ENCODE results near the gene ARHGAP42.

ARHGAP42 gene

DNA sequence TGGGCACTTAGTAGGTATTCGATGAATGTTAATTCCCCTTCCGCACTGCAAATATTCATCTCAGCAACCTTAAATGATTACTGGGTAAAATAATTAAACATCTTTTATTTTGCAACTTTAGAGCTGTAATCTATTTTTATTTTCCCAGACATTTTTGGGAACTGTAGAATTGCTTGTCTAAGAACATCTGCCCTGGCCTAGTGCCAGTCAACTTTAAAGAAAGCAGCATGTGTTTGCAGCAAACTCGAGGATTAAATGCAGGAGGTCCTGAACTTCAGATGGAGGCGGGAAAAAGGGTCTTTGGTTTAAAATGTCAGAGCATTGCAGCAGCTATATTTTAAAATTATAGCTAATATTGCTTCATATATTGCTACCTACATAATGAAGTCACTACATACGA is 252.5 kb downstream of the ARHGAP42 start:
- no peak overlapping the region for H3K4me3 Mint-ChIP-seq
- H3K27me3 Mint-ChIP-seq: no peaks in the 10 kb centered on the region
- H3K36me3 Mint-ChIP-seq (ENCODE audit: insufficient read depth): no peaks in the 10 kb centered on the region
- ATAC-seq (replicated peaks) (no peak), DNase-seq (no peak)
- no peak overlapping the region for H3K27ac Mint-ChIP-seq
- peaks cover 9 to 14% of the 10 kb centered on the region in 2 donors for H3K9me3 Mint-ChIP-seq
- H3K4me1 Mint-ChIP-seq (ENCODE audit: low read depth in 2 of 2): no peaks in the 10 kb centered on the region

- H3K9me3 Mint-ChIP-seq: peaks cover 9 to 14% of the 10 kb centered on the region in 2 donors
- DNase-seq (no peak), ATAC-seq (replicated peaks) (no peak)
- H3K36me3 Mint-ChIP-seq (ENCODE audit: insufficient read depth): no peaks in the 10 kb centered on the region
- no peaks in the 10 kb centered on the region for H3K27me3 Mint-ChIP-seq
- H3K4me3 Mint-ChIP-seq: no peak overlapping the region
- no peak overlapping the region for H3K27ac Mint-ChIP-seq
- no peaks in the 10 kb centered on the region for H3K4me1 Mint-ChIP-seq (ENCODE audit: low read depth in 2 of 2)
Observed at GRCh38 chr11:100940111-100940510, 253.0 kb downstream of the ARHGAP42 start.

- no peak overlapping the region for H3K27ac Mint-ChIP-seq
- H3K4me1 Mint-ChIP-seq (ENCODE audit: low read depth in 2 of 2): no peaks in the 10 kb centered on the region
- no peak overlapping the region for H3K4me3 Mint-ChIP-seq
- ATAC-seq (replicated peaks) (no peak), DNase-seq (no peak)
- H3K27me3 Mint-ChIP-seq: no peaks in the 10 kb centered on the region
- peaks cover 10 to 14% of the 10 kb centered on the region in 2 donors for H3K9me3 Mint-ChIP-seq
- no peaks in the 10 kb centered on the region for H3K36me3 Mint-ChIP-seq (ENCODE audit: insufficient read depth)
Observed at GRCh38 chr11:100941033-100941432, 253.9 kb downstream of the ARHGAP42 start.

GRCh38 chr11:100942016-100942415 is 254.9 kb downstream of the ARHGAP42 start:
- no peak for ATAC-seq (replicated peaks)
- Mint-ChIP-seq H3K9me3 (peaks cover 10 to 14% of the 10 kb centered on the region in 2 donors), H3K4me1 (ENCODE audit: low read depth in 2 of 2) (no peaks in the 10 kb centered on the region), H3K4me3 (no peak overlapping the region), H3K27me3 (no peaks in the 10 kb centered on the region), H3K36me3 (ENCODE audit: insufficient read depth) (no peaks in the 10 kb centered on the region), H3K27ac (no peak overlapping the region)
- DNase-seq: no peak

- Mint-ChIP-seq H3K36me3 (ENCODE audit: insufficient read depth) (no peaks in the 10 kb centered on the region), H3K27me3 (no peaks in the 10 kb centered on the region), H3K4me3 (no peak overlapping the region), H3K4me1 (ENCODE audit: low read depth in 2 of 2) (no peaks in the 10 kb centered on the region), H3K27ac (no peak overlapping the region), H3K9me3 (peaks cover 0 to 6% of the 10 kb centered on the region in 2 donors)
- ATAC-seq (replicated peaks): no peak
- no peak for DNase-seq
Observed at GRCh38 chr11:100948936-100949335, 261.8 kb downstream of the ARHGAP42 start.

GRCh38 chr11:100949443-100949842 is 262.4 kb downstream of the ARHGAP42 start:
- Mint-ChIP-seq H3K27ac (no peak overlapping the region), H3K4me3 (no peak overlapping the region), H3K9me3 (peaks cover 0 to 6% of the 10 kb centered on the region in 2 donors), H3K4me1 (ENCODE audit: low read depth in 2 of 2) (no peaks in the 10 kb centered on the region), H3K36me3 (ENCODE audit: insufficient read depth) (no peaks in the 10 kb centered on the region), H3K27me3 (no peaks in the 10 kb centered on the region)
- no peak for DNase-seq
- ATAC-seq (replicated peaks): no peak

DNA sequence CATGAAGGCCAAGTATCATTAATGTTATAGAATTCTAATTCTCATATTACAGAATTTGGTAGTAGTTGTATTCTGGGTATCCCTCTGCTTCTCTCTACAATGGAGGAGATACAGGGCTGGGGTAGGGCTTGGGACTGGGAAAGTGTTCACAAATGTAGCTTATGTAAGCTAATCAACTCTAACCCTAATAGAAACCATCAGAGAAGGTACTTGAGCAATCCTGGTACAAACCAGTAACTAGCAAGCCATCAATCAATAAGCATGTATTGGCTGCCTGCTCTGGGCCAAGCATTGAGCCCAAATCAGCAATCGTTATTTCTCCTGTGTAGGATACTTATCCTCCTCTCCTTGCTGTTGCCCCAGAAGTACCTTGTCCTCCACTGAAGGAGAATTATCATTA is 268.2 kb downstream of the ARHGAP42 start:
- no peak overlapping the region for H3K27ac Mint-ChIP-seq
- no peaks in the 10 kb centered on the region for H3K27me3 Mint-ChIP-seq
- peaks cover 0 to 1% of the 10 kb centered on the region in 2 donors for H3K9me3 Mint-ChIP-seq
- H3K4me3 Mint-ChIP-seq: no peak overlapping the region
- ATAC-seq (replicated peaks): no peak
- no peaks in the 10 kb centered on the region for H3K4me1 Mint-ChIP-seq (ENCODE audit: low read depth in 2 of 2)
- no peak for DNase-seq
- no peaks in the 10 kb centered on the region for H3K36me3 Mint-ChIP-seq (ENCODE audit: insufficient read depth)

DNA sequence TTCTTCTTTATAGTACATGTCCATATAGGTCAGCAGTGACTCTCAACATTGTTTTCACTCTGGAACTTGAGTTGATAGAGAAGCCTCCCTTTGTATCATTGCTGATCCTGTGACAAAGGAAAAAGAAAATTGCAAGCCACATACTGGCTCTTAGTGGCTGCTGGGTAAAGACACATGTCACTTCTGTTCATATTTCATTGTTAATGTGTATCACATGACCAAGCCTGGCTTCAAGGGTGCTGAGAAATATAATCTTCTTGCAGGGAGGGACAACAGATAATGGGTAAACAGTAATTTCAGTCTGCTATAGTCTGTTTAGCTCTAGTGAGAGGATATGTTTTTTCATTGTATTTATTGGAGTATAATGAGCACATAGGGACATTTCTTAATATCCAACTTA is 269.3 kb downstream of the ARHGAP42 start:
- H3K4me3 Mint-ChIP-seq: no peak overlapping the region
- DNase-seq (no peak), ATAC-seq (replicated peaks) (no peak)
- no peak overlapping the region for H3K27ac Mint-ChIP-seq
- H3K36me3 Mint-ChIP-seq (ENCODE audit: insufficient read depth): no peaks in the 10 kb centered on the region
- H3K9me3 Mint-ChIP-seq: peaks cover 0 to 1% of the 10 kb centered on the region in 2 donors
- no peaks in the 10 kb centered on the region for H3K4me1 Mint-ChIP-seq (ENCODE audit: low read depth in 2 of 2)
- H3K27me3 Mint-ChIP-seq: no peaks in the 10 kb centered on the region

DNA sequence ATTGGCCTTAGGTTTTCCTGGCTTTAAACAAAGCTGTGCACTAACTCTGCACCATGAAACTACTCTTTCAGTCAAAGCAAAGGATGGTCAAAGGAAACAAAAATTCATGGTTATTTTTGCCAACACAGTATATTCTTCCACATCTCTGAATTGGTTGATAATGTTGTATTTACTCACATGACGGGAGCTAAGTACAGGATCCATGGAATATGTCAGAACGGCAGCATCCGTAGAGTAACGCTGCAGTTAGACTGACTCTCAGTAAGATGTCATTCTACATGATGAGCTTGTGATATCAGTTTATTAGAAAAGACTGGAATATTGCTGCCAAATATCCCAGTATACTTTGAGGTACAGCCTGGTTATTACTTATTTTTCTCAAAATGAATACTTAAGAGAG is 270.4 kb downstream of the ARHGAP42 start:
- Mint-ChIP-seq H3K4me3 (no peak overlapping the region), H3K27me3 (no peaks in the 10 kb centered on the region), H3K4me1 (ENCODE audit: low read depth in 2 of 2) (no peaks in the 10 kb centered on the region), H3K36me3 (ENCODE audit: insufficient read depth) (no peaks in the 10 kb centered on the region), H3K27ac (no peak overlapping the region), H3K9me3 (peaks cover 0 to 2% of the 10 kb centered on the region in 2 donors)
- ATAC-seq (replicated peaks) (no peak), DNase-seq (no peak)

DNA sequence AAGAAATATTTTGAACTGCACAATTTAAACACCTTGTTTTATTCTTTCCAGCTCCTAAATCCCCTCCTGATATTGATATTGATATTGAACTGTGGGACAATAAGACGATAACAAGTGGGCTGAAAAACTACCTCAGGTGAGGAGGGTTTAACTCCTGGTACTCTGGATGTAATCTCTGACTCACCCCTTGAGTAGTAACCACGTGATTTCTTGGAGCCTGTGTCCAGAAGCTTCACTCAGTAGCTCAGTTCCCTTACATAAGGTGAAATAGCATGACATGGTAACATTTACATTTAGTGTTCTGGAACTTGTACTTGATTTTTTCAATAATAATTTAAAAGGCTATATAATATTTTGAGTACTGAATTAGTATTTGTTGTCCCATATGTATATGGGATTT is 274.5 kb downstream of the ARHGAP42 start:
- no peak overlapping the region for H3K27ac Mint-ChIP-seq
- no peaks in the 10 kb centered on the region for H3K27me3 Mint-ChIP-seq
- DNase-seq: no peak
- H3K4me3 Mint-ChIP-seq: no peak overlapping the region
- H3K36me3 Mint-ChIP-seq (ENCODE audit: insufficient read depth): no peaks in the 10 kb centered on the region
- H3K9me3 Mint-ChIP-seq: peaks cover 0 to 8% of the 10 kb centered on the region in 2 donors
- H3K4me1 Mint-ChIP-seq (ENCODE audit: low read depth in 2 of 2): no peaks in the 10 kb centered on the region
- ATAC-seq (replicated peaks): no peak

DNA sequence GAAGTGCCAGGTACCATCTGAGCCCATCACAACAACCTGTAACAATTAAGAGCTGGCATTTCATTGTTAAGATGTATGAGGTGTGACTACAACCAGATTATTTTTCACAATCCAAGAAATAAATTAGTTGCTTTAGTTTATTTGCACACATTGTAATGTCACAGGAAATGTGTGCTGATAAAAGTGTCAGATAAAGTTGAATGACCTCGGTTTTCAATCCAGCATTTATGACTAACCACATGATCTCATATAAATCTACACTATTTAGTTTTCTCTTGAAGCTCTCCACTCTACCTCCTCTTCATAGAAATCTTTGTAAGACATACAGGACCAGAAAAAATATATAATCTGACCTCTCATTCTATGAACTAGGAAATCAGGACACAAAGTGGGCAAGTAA is 276.3 kb downstream of the ARHGAP42 start:
- Mint-ChIP-seq H3K27me3 (no peaks in the 10 kb centered on the region), H3K4me1 (ENCODE audit: low read depth in 2 of 2) (no peaks in the 10 kb centered on the region), H3K27ac (no peak overlapping the region), H3K4me3 (no peak overlapping the region), H3K36me3 (ENCODE audit: insufficient read depth) (no peaks in the 10 kb centered on the region), H3K9me3 (peaks cover 6 to 8% of the 10 kb centered on the region in 2 donors)
- ATAC-seq (replicated peaks): no peak
- DNase-seq: no peak

GRCh38 chr11:100964435-100964834 is 277.3 kb downstream of the ARHGAP42 start:
- Mint-ChIP-seq H3K4me3 (no peak overlapping the region), H3K27ac (no peak overlapping the region), H3K36me3 (ENCODE audit: insufficient read depth) (no peaks in the 10 kb centered on the region), H3K4me1 (ENCODE audit: low read depth in 2 of 2) (no peaks in the 10 kb centered on the region), H3K9me3 (peaks cover 6 to 9% of the 10 kb centered on the region in 2 donors), H3K27me3 (no peaks in the 10 kb centered on the region)
- no peak for ATAC-seq (replicated peaks)
- no peak for DNase-seq

- H3K36me3 Mint-ChIP-seq (ENCODE audit: insufficient read depth): no peaks in the 10 kb centered on the region
- H3K27me3 Mint-ChIP-seq: no peaks in the 10 kb centered on the region
- DNase-seq: no peak
- no peaks in the 10 kb centered on the region for H3K4me1 Mint-ChIP-seq (ENCODE audit: low read depth in 2 of 2)
- no peak overlapping the region for H3K4me3 Mint-ChIP-seq
- no peak for ATAC-seq (replicated peaks)
- no peak overlapping the region for H3K27ac Mint-ChIP-seq
- peaks cover 6 to 10% of the 10 kb centered on the region in 2 donors for H3K9me3 Mint-ChIP-seq
Observed at GRCh38 chr11:100965346-100965745, 278.3 kb downstream of the ARHGAP42 start.

DNA sequence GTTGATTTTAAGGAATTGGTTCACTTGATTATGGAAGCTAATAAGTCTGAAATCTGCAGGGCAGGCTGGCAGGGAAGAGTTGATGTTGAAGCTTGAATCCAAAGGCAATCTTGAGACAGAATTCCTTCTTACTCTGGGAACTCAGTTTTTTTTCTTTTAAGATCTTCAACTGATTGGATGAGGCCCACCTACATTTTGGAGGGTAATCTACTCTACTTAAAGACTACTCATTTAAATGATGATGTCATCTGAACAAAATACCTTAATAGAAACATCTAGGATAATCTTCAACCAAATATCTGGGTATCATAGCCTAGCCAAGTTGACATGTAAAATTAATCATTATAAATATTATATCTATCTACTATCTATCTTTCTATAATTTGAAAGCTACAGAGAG is 279.3 kb downstream of the ARHGAP42 start:
- Mint-ChIP-seq H3K27ac (no peak overlapping the region), H3K27me3 (no peaks in the 10 kb centered on the region), H3K9me3 (peaks cover 6 to 11% of the 10 kb centered on the region in 2 donors), H3K4me3 (no peak overlapping the region), H3K36me3 (ENCODE audit: insufficient read depth) (no peaks in the 10 kb centered on the region), H3K4me1 (ENCODE audit: low read depth in 2 of 2) (no peaks in the 10 kb centered on the region)
- ATAC-seq (replicated peaks): no peak
- DNase-seq: no peak

GRCh38 chr11:100969008-100969407 is 281.9 kb downstream of the ARHGAP42 start:
- Mint-ChIP-seq H3K27me3 (no peaks in the 10 kb centered on the region), H3K36me3 (ENCODE audit: insufficient read depth) (no peaks in the 10 kb centered on the region), H3K4me1 (ENCODE audit: low read depth in 2 of 2) (no peaks in the 10 kb centered on the region), H3K9me3 (peaks cover 12 to 13% of the 10 kb centered on the region in 2 donors), H3K27ac (no peak overlapping the region), H3K4me3 (no peak overlapping the region)
- no peak for ATAC-seq (replicated peaks)
- DNase-seq: no peak
